ENCODE data around the gene TPD52L3. TPM values are rescaled to one million over a fixed set of nuclear protein-coding genes. Genes with fewer than 3 reads are reported as not detected.

Gene TPD52L3
- total and polyA plus RNA-seq, 5 donors from 2014 or later: not detected

- Mint-ChIP-seq H3K4me3 (no peak overlapping the region), H3K36me3 (no peaks in the 10 kb centered on the region), H3K27ac (no peak overlapping the region), H3K9me3 (peaks cover 0 to 7% (median 3%) of the 10 kb centered on the region in 7 donors), H3K27me3 (peaks cover 11% of the 10 kb centered on the region), H3K4me1 (no peaks in the 10 kb centered on the region)
- ATAC-seq (ENCODE audit: low read depth in 2 of 2) (no peak), DNase-seq (no peak)
- Histone ChIP-seq H3K4me1 (ENCODE audit: control insufficient read depth, insufficient read depth, low read length, poor library complexity, severe bottlenecking) (no peaks in the 10 kb centered on the region), H3K27ac (ENCODE audit: insufficient read depth, low read length, poor library complexity, severe bottlenecking) (no peak overlapping the region), H3K4me3 (ENCODE audit: low read depth, low read length) (no peak overlapping the region), H3K27me3 (ENCODE audit: control insufficient read depth, insufficient read depth, low read length) (no peaks in the 10 kb centered on the region), H3K9me3 (ENCODE audit: control insufficient read depth in 2 of 2, low read length in 2 of 2) (peaks cover 3 to 18% of the 10 kb centered on the region in 2 experiments), H3K36me3 (ENCODE audit: control insufficient read depth, insufficient read depth, low read length) (no peaks in the 10 kb centered on the region)
Observed at GRCh38 chr9:6367128-6367890, 39.1 kb downstream of the TPD52L3 start.

GRCh38 chr9:6368831-6369230 lies 40.7 kb downstream of the TPD52L3 start:
- DNase-seq: no peak
- Mint-ChIP-seq H3K27ac (no peak overlapping the region), H3K27me3 (peaks cover 11% of the 10 kb centered on the region), H3K9me3 (peaks cover 0 to 7% (median 5%) of the 10 kb centered on the region in 7 donors), H3K4me3 (no peak overlapping the region), H3K36me3 (no peaks in the 10 kb centered on the region), H3K4me1 (no peaks in the 10 kb centered on the region)
- no peaks in the 10 kb centered on the region for H3K4me1 ChIP-seq (ENCODE audit: control insufficient read depth, insufficient read depth, low read length, poor library complexity, severe bottlenecking)
- peaks cover 3 to 18% of the 10 kb centered on the region in 2 experiments for H3K9me3 ChIP-seq (ENCODE audit: control insufficient read depth in 2 of 2, low read length in 2 of 2)
- ATAC-seq (ENCODE audit: low read depth in 2 of 2): no peak
- H3K36me3 ChIP-seq (ENCODE audit: control insufficient read depth, insufficient read depth, low read length): no peaks in the 10 kb centered on the region
- no peaks in the 10 kb centered on the region for H3K27me3 ChIP-seq (ENCODE audit: control insufficient read depth, insufficient read depth, low read length)
- no peak overlapping the region for H3K4me3 ChIP-seq (ENCODE audit: low read depth, low read length)
- no peak overlapping the region for H3K27ac ChIP-seq (ENCODE audit: insufficient read depth, low read length, poor library complexity, severe bottlenecking)

Other genes with a start within 250 kb of the TPD52L3 start
- not detected for gene IL33, start 112.6 kb upstream of the TPD52L3 start, total RNA-seq
- gene IL33, start 112.6 kb upstream of the TPD52L3 start, polyA plus RNA-seq: not detected
- 222 TPM for gene UHRF2, start 84.8 kb downstream of the TPD52L3 start, total RNA-seq
- 10 to 100 TPM; 19.9 to 22.3 (median 20.6) TPM for gene UHRF2, start 84.8 kb downstream of the TPD52L3 start, polyA plus RNA-seq